SU-DHL-6 (cell line): ENCODE results near the gene ST6GALNAC2.

Source experiments
- H2AFZ ChIP-seq: fragments of 200-600 bp; sonication (generic); 2 replicates; pipeline ENCODE4 v1.6.1; 2014; ENCODE audit warnings: low read depth, mild to moderate bottlenecking, moderate library complexity, mixed read lengths, antibody characterized with exemption, low read length; ENCODE audit not compliant: severe bottlenecking
- H3F3A ChIP-seq: fragments of 200-600 bp; shearing (Covaris generic); 2 replicates; pipeline ENCODE4 v1.6.0; 2016; ENCODE audit warnings: antibody characterized with exemption, mild to moderate bottlenecking; ENCODE audit not compliant: insufficient read depth
- H3K27ac ChIP-seq: fragments of 200-600 bp; sonication (generic); 2 replicates; pipeline ENCODE4 v1.5.1; 2016; ENCODE audit warnings: low read depth, mild to moderate bottlenecking, low read length, moderate library complexity, mixed read lengths
- H3K27me3 ChIP-seq: fragments of 200-600 bp; sonication (generic), shearing (Covaris generic); 2 replicates; pipeline ENCODE4 v1.6.0; 2014; ENCODE audit warnings: mild to moderate bottlenecking, low read length
- H3K36me3 ChIP-seq: fragments of 200-600 bp; sonication (generic); 2 replicates; pipeline ENCODE4 v1.6.1; 2014; ENCODE audit warnings: mild to moderate bottlenecking, low read length, mixed read lengths
- H3K4me2 ChIP-seq: fragments of 300-600, 200-600 bp; shearing (Covaris generic), sonication (generic); 2 replicates; pipeline ENCODE4 v1.6.0; 2014; ENCODE audit warnings: low read length, low read depth, mild to moderate bottlenecking; ENCODE audit not compliant: poor library complexity, severe bottlenecking
- H3K4me3 ChIP-seq: fragments of 200-600 bp; sonication (generic); 2 replicates; pipeline ENCODE4 v1.5.1; 2014; ENCODE audit warnings: antibody characterized with exemption, low read length, mild to moderate bottlenecking, mixed read lengths; ENCODE audit not compliant: insufficient read depth, poor library complexity, severe bottlenecking
- H3K79me2 ChIP-seq: fragments of 200-600 bp; sonication (generic); 2 replicates; pipeline ENCODE4 v1.6.1; 2014; ENCODE audit warnings: mild to moderate bottlenecking, low read length, moderate library complexity; ENCODE audit not compliant: insufficient read depth
- H3K9ac ChIP-seq: fragments of 200-600 bp; sonication (generic); 2 replicates; pipeline ENCODE4 v1.7.0; 2014; ENCODE audit warnings: mild to moderate bottlenecking, low read length
- H3K9me2 ChIP-seq: fragments of 200-600 bp; sonication (generic); replicated peaks from 2 replicates; pipeline ENCODE4 v1.6.1; 2014; ENCODE audit warnings: low read length; ENCODE audit not compliant: insufficient read depth
- H3K9me3 ChIP-seq: fragments of 200-600 bp; sonication (generic); 2 replicates; pipeline ENCODE4 v1.6.1; 2014; ENCODE audit warnings: low read length, mixed read lengths; ENCODE audit not compliant: insufficient read depth
- H4K20me1 ChIP-seq: fragments of 200-600 bp; sonication (generic); 2 replicates; pipeline ENCODE4 v1.6.1; 2014; ENCODE audit warnings: low read depth, mild to moderate bottlenecking, antibody characterized with exemption, low read length, moderate library complexity, mixed read lengths
- CTCF ChIP-seq: fragments of 200-600 bp; sonication (generic); IDR thresholded peaks from one replicate; pipeline ENCODE4 v1.5.1; 2017; ENCODE audit warnings: antibody characterized with exemption, mild to moderate bottlenecking, low read length, moderate library complexity; ENCODE audit not compliant: insufficient read depth, poor library complexity, severe bottlenecking
- EZH2phosphoT487 ChIP-seq: fragments of 200-600 bp; sonication (generic), shearing (Covaris generic); conservative IDR thresholded peaks from 2 replicates; pipeline ENCODE4 v1.6.1; 2018; ENCODE audit warnings: mild to moderate bottlenecking, antibody characterized with exemption, low read length, moderate library complexity, mixed read lengths

Gene ST6GALNAC2

GRCh38 chr17:76572201-76572910 lies 13.3 kb downstream of the ST6GALNAC2 start:
- H4K20me1 ChIP-seq: no peaks in the 10 kb centered on the region
- H3K9ac ChIP-seq: no peak overlapping the region
- no peak overlapping the region for H2AFZ ChIP-seq
- TF ChIP-seq EZH2phosphoT487: no peak
- no peak overlapping the region for H3K27ac ChIP-seq
- no peaks in the 10 kb centered on the region for H3K27me3 ChIP-seq
- no peaks in the 10 kb centered on the region for H3K36me3 ChIP-seq
- no peaks in the 10 kb centered on the region for H3K79me2 ChIP-seq
- no peak overlapping the region for H3K4me3 ChIP-seq
- H3K4me2 ChIP-seq: no peak overlapping the region
- peaks cover 3% of the 10 kb centered on the region; the same call in 1 of the 2 replicates for H3F3A ChIP-seq
- H3K9me2 ChIP-seq: no peaks in the 10 kb centered on the region
- no peaks in the 10 kb centered on the region for H3K9me3 ChIP-seq

GRCh38 chr17:76570877-76571471 lies 14.7 kb downstream of the ST6GALNAC2 start:
- Histone ChIP-seq H3K9ac (no peak overlapping the region), H3K4me2 (no peak overlapping the region), H4K20me1 (no peaks in the 10 kb centered on the region; the same call in 1 of the 2 replicates), H3K9me2 (no peaks in the 10 kb centered on the region), H3K36me3 (no peaks in the 10 kb centered on the region), H3F3A (peaks cover 17% of the 10 kb centered on the region), H3K4me3 (no peak overlapping the region), H2AFZ (no peak overlapping the region), H3K27ac (no peak overlapping the region), H3K27me3 (no peaks in the 10 kb centered on the region), H3K9me3 (no peaks in the 10 kb centered on the region), H3K79me2 (no peaks in the 10 kb centered on the region)
- TF ChIP-seq EZH2phosphoT487 (no peak), CTCF (no peak)

- no peak overlapping the region for H3K4me3 ChIP-seq
- no peaks in the 10 kb centered on the region for H3K9me2 ChIP-seq
- H3K79me2 ChIP-seq: no peaks in the 10 kb centered on the region
- H2AFZ ChIP-seq: no peak overlapping the region
- H4K20me1 ChIP-seq: peaks cover 4% of the 10 kb centered on the region; the same call in 1 of the 2 replicates
- H3K27me3 ChIP-seq: no peaks in the 10 kb centered on the region
- no peak for TF ChIP-seq CTCF
- no peak for TF ChIP-seq EZH2phosphoT487
- H3K9me3 ChIP-seq: no peaks in the 10 kb centered on the region
- H3F3A ChIP-seq: peaks cover 22% of the 10 kb centered on the region
- H3K4me2 ChIP-seq: no peak overlapping the region
- H3K27ac ChIP-seq: no peak overlapping the region
- no peak overlapping the region for H3K9ac ChIP-seq
- H3K36me3 ChIP-seq: 0 out of 2 replicates have a peak, but pooled peaks cover 1% of the 10 kb centered on the region
Measured at GRCh38 chr17:76570457-76570856, 15.2 kb downstream of the ST6GALNAC2 start.
